HG02884 (cell line): Measurements from ENCODE around the gene HEPHL1.
"Not testable (repeated sequence)": the region's sequence is repeated elsewhere in the genome, so short reads cannot be mapped to it uniquely, and the experiment has no call there.

Experiments used
- ATAC-seq: cut with Tn5 transposase; IDR thresholded peaks from one replicate; pipeline ENCODE4 v1.9.1; 2021; ENCODE audit warnings: mild to moderate bottlenecking, moderate library complexity; ENCODE audit not compliant: unreplicated experiment

The HEPHL1 gene

DNA sequence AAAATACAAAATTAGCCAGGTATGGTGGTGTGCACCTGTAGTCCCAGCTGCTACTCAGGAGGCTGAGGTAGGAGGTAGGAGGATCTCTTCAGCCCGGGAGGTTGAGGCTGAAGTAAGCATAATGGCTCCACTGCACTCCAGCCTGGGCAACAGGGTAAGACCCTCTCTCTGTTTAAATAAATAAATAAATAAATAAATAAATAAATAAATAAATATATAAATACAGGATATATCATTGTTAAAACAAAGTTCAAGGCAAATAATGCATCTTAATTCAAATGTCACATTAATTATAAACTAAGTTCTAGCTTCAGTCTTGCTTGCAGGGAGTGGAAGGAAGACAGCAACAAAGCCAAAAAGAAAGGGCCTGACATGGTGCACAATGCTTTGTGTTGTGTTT lies 63.0 kb downstream of the HEPHL1 start:
- no peak for ATAC-seq

DNA sequence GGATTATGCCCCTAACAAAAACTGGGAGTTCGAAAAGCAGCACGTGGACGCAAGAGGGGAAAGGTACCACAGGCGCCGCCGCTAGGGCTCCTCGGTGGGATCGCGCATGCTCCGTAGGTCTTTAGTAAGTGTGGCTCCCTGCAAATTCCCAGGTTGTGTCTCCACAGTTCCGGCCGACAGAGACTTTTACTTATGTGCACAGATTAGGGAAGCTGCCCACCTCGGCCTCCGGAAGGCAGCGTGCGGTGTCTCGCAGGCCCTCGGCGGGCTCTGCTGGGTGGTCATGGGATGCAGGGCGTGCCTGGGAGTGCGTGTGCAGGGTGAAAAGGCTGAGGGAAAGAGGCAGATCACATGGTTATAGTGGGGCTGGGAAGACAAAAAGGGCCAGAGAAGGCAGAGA lies 67.8 kb downstream of the HEPHL1 start:
- ATAC-seq = no peak

DNA sequence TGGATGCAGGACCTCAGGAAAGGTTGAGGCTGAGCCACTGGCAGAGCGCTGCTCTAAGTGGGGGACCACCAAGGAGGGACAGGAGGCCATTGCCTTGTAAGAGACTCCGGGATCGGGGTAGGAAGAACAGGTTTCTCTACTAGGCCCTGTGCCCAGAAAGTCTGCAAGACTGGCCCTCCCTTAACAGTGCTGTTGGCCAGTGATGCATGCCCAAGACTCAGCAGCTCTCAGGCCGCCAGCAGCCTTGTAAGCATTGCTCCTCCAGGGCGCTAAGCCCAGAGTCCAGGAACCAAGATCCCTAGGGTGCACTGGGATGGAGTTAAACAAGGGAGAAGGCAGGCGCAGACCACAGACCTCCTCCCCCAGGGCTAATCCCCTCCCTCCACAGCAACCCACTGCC lies 68.2 kb downstream of the HEPHL1 start:
- no peak for ATAC-seq

DNA sequence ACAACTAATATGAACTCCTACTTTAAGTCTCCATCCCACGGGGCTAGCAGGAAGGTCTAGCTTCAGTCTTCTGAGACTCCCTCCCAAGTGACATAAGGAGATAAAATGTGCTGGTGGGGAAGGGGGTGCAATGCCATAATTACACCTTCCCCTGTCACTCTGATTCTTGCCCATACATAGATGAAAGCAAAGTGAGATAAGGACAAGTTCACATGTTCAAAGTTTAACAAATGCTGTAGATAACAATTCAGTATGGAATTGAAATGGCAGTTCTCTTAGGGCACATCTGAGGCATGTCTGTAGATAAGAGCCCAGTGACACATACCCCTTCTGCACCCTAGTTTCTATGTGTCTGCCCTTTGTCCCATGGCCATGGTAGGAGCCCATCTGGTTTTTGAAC lies 69.2 kb downstream of the HEPHL1 start:
- ATAC-seq = no peak

GRCh38 chr11:94091091-94091490 lies 69.9 kb downstream of the HEPHL1 start:
- ATAC-seq = no peak

DNA sequence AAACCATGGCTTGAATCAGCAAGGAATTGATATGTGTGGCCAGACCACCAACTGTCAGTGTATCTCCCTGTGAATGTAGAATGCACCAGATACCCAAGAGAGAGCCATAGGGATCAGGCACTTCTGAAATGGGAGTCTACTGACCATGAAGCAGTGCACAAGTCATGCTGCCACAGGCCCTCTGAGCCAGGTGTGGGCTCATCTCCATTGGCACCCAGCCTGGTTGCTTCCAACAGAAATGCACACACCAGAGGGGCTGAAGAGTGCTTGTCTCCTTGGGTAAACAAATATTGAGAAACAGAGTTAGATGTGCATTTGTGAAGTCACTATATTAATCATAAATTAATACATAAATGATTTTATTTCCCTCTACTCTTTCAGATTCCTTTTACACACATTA lies 79.1 kb downstream of the HEPHL1 start:
- no peak for ATAC-seq

DNA sequence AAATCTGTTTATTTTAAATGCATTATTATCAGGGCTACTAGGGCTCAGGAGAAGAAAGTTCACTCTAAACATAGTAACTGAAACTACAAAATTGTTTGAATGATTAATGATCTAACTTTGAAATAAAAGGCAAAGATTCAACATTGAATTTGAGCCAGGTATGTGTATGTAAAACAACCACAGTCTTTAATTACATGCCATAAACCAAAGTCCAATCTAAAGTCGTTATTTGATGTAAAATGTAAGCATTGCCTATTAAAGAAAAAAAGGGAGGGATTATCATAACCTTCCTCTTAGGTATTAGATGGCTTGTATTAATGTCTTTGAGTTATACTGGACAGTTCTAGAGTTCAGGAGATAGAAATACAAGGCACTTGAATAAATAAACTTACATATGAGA lies 82.3 kb downstream of the HEPHL1 start:
- ATAC-seq = no peak

DNA sequence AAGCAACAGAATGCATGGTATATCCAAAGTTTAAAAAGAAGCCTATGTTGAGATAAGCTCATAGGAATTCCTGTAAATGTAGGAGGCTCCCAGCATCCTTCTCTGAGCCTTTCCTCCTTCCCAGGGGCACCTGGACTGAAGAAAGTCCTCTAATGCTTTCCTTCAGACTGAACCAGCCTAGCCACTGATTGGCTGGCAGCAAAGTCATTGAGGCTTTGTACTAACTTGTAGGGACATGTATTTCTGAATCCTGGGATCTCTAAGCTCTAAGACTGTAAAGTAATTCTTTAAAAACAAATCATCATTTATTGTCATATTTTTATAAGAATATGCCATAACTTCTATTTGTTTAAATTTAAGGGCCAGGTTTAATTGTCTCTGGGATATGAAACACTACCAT lies 83.6 kb downstream of the HEPHL1 start:
- ATAC-seq = no peak

- no peak for ATAC-seq
Observed at GRCh38 chr11:94106716-94107115, 85.6 kb downstream of the HEPHL1 start.

GRCh38 chr11:94107363-94107762 lies 86.2 kb downstream of the HEPHL1 start:
- no peak for ATAC-seq

DNA sequence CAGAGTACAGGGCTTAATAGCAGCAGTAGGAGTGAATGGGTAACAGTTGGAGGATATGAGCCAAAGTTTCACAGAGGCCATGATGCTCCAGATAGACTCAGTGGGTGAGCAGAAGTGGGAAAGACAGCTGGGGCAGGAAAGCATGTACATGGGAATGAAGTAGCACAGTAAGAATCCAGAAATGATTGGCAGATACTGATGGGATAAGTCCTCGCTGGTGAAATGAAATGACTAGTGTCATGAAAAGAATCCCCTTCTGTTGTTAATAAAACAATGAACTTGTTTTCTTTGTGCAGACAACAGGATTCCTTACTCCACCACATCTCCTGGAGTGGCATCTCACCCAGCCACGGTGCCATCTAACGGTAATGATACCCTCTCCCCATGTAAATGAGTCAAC lies 90.1 kb downstream of the HEPHL1 start:
- ATAC-seq = no peak

DNA sequence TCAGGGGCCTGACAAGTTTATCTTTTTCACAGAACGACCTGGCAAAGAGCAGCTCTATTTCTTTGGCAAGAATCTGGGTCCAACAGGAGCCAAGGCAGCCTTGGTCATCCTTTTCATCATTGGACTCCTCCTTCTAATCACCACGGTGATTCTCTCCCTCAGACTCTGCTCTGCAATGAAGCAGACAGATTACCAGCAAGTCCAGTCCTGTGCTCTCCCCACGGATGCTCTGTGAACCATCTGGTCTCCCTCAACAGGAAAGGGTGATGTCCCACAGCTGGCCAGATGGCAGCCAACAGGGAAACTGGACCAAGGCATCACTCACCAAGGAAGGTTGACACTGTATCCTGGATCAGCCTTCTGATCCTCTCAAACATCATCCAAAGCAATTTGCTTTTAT lies 90.5 kb downstream of the HEPHL1 start:
- no peak for ATAC-seq

- ATAC-seq = no peak
Observed at GRCh38 chr11:94112206-94112953, 91.2 kb downstream of the HEPHL1 start.

DNA sequence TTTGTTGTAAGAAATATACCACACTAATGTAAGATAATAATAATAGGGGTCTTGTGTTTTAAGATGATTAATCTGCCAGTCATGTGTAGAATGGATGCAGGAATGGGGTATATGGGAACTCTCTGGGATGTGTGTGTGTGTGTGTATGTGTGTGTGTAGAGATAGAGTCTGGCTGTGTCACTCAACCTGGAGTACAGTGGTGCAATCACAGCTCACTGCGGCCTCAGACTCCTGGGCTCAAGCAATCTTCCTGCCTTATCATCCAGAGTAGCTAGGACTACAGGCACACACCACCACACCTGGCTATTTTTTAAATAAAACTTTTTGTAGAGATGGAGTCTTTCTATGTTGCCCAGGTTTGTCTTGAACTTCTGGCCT lies 96.0 kb downstream of the HEPHL1 start:
- ATAC-seq = no peak

GRCh38 chr11:94117871-94118270 lies 96.7 kb downstream of the HEPHL1 start:
- ATAC-seq = no peak

- ATAC-seq = not testable (repeated sequence)
Observed at GRCh38 chr11:94119676-94120075, 98.5 kb downstream of the HEPHL1 start.

DNA sequence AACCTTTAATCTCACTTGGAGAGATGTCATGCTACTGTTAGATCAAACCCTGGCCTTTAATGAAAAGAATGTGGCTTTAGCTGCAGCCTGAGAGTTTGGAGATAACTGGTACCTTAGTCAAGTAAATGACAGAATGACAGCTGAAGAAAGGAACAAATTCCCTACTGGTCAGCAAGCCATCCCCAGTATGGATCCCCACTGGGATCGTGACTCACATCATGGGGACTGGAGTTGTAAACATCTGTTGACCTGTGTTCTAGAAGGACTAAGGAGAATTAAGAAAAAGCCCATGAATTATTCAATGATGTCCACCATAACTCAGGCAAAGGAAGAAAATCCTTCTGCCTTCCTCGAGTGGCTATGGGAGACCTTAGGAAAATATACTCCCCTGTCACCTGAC lies 99.4 kb downstream of the HEPHL1 start:
- not testable (repeated sequence) for ATAC-seq

GRCh38 chr11:94120946-94121345 lies 99.8 kb downstream of the HEPHL1 start:
- ATAC-seq = no peak

- ATAC-seq = no peak
Observed at GRCh38 chr11:94125407-94126115, 104.4 kb downstream of the HEPHL1 start.

GRCh38 chr11:94127638-94128037 lies 106.5 kb downstream of the HEPHL1 start:
- ATAC-seq = no peak

- peak; percentile 21 for ATAC-seq
Observed at GRCh38 chr11:94128291-94128745, 107.2 kb downstream of the HEPHL1 start.

DNA sequence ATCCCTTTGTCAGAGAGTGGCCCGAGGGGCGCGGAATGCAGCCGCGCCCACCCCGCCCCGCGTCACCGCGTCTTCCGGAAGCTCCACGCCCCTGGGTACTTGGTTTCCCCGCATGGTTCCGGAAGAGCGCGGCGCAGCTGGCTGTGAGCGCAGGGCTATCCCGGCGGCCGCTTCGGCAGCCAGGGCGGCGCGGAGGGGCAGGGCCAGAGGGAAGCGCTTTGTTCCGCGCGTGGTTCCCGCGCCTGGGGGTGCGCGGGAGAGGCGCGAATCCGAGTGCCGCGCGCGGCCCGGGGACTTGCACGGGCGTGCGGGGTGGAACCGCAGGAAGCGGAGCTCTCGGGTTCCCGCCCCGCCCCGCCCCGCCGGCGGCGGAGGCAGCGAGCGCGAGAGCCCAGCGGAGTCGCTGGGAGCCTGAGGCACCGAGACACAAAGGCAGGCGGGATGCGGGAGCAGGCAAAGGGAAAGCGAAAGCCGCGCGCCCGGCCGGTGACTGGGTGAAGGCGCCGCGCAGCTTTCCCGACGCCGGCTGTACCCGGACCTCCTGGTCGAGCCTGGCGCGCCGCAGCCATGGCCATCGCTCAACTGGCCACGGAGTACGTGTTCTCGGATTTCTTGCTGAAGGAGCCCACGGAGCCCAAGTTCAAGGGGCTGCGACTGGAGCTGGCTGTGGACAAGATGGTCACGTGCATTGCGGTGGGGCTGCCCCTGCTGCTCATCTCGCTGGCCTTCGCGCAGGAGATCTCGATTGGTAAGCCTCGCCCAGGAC lies 107.8 kb downstream of the HEPHL1 start, which contains the start of gene PANX1:
PANX1 (plus strand) TSS at position 96 of the 766 bp plus-strand sequence; CDS start at position 568, 472 bp downstream.
- peak; percentile 77 for ATAC-seq
